OCI-LY3 (cell line): Measurements from ENCODE around the gene USE1.

ENCODE experiments used
- H2AFZ ChIP-seq: fragments of 200-600, 300-600 bp; shearing (Covaris generic); 2 replicates; pipeline ENCODE4 v1.6.0; 2014; ENCODE audit warnings: antibody characterized with exemption, low read depth, low read length
- H3K27ac ChIP-seq: fragments of 200-600, 300-600 bp; sonication (generic); 2 replicates; pipeline ENCODE4 v1.5.1; 2014; ENCODE audit warnings: mild to moderate bottlenecking, low read length, moderate library complexity, mixed read lengths
- H3K27me3 ChIP-seq: fragments of 200-600, 300-600 bp; sonication (generic); 2 replicates; pipeline ENCODE4 v1.6.1; 2014; ENCODE audit warnings: low read depth, low read length, mixed read lengths
- H3K36me3 ChIP-seq: fragments of 200-600, 300-600 bp; sonication (generic); replicated peaks from 2 replicates; pipeline ENCODE3; 2014; ENCODE audit warnings: low read depth, low read length, mixed read lengths
- H3K4me1 ChIP-seq: fragments of 300-600, 200-600 bp; sonication (generic); 2 replicates; pipeline ENCODE4 v1.6.1; 2014; ENCODE audit warnings: low read length, mixed read lengths
- H3K4me2 ChIP-seq: fragments of 200-600, 300-600 bp; sonication (generic); 2 replicates; pipeline ENCODE4 v1.6.1; 2014; ENCODE audit warnings: low read length, mixed read lengths
- H3K4me3 ChIP-seq: fragments of 300-600, 200-600 bp; sonication (generic); 2 replicates; pipeline ENCODE4 v1.5.1; 2014; ENCODE audit warnings: antibody characterized with exemption, mild to moderate bottlenecking, low read length, moderate library complexity
- H3K79me2 ChIP-seq: fragments of 300-600, 200-600 bp; shearing (Covaris generic); 2 replicates; pipeline ENCODE4 v1.6.1; 2014; ENCODE audit warnings: mild to moderate bottlenecking, low read length, mixed read lengths
- H3K9ac ChIP-seq: fragments of 300-600, 200-600 bp; shearing (Covaris generic); 2 replicates; pipeline ENCODE4 v1.6.0; 2014; ENCODE audit warnings: mild to moderate bottlenecking, low read length, moderate library complexity
- H3K9me3 ChIP-seq: fragments of 200-600, 300-600 bp; shearing (Covaris generic); 2 replicates; pipeline ENCODE4 v1.6.1; 2014; ENCODE audit warnings: low read length, mixed read lengths; ENCODE audit not compliant: insufficient read depth
- H4K20me1 ChIP-seq: fragments of 200-600, 300-600 bp; sonication (generic); 2 replicates; pipeline ENCODE4 v1.6.1; 2016; ENCODE audit warnings: low read length, mixed read lengths; ENCODE audit not compliant: insufficient read depth
- EZH2phosphoT487 ChIP-seq: fragments of 200-600 bp; shearing (Covaris generic); IDR thresholded peaks from 2 replicates; pipeline ENCODE4 v1.6.1; 2018; ENCODE audit warnings: antibody characterized with exemption, mixed run types, low read depth
- TF ChIP-seq, protein P1 (sequence below): fragments of 200-600, 300-600 bp; sonication (generic); IDR thresholded peaks from 2 replicates; pipeline ENCODE4 v1.5.1; 2014; ENCODE audit warnings: antibody characterized with exemption, low read length, low read depth

The USE1 gene

DNA sequence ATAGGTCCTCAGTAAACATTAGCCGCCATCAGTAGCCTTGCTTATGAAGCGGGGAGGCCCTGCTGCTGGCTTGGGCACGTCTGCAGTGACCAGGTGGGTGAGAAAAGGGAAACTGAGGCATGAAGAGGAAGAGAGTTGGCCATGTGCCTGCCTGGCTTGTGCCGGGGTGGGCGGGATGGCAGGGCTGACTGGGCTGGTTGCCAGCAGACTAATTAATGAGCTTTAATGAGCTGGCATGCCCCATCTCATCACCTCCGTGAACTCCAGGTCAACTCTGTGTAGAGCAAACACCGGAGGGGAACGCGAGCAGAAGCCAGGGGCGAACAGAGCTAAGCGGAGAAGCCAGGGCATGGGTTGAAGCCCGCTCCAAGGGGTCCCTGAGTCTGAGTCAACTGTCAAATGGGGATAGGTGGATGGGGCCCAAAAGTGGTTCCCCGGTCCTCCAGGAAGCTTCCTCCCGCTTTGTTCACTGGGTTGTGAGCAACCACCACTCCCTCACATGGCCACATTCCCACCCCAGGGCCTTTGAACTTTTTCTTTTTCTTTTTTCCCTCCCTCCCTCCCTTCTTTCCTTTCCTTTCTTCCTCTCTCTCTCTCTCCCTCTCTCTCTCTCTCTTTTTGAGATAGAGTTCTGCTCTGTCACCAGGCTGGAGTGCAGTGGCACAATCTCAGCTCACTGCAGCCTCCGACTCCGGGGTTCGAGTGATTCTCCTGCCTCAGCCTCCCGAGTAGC, 21.8 kb downstream of the USE1 start:
- H3K27ac ChIP-seq: no peak overlapping the region
- no peak overlapping the region for H3K4me3 ChIP-seq
- H2AFZ ChIP-seq: no peak overlapping the region
- H3K4me2 ChIP-seq: no peak overlapping the region
- H3K4me1 ChIP-seq: peaks cover 11% of the 10 kb centered on the region
- peaks cover 15% of the 10 kb centered on the region; the same call in 1 of the 2 replicates for H4K20me1 ChIP-seq
- no peaks in the 10 kb centered on the region for H3K9me3 ChIP-seq
- peaks cover 9% of the 10 kb centered on the region for H3K36me3 ChIP-seq
- no peak overlapping the region for H3K9ac ChIP-seq
- peaks cover 11% of the 10 kb centered on the region for H3K79me2 ChIP-seq
- TF ChIP-seq EZH2phosphoT487: no peak
- TF ChIP-seq, protein P1, sequence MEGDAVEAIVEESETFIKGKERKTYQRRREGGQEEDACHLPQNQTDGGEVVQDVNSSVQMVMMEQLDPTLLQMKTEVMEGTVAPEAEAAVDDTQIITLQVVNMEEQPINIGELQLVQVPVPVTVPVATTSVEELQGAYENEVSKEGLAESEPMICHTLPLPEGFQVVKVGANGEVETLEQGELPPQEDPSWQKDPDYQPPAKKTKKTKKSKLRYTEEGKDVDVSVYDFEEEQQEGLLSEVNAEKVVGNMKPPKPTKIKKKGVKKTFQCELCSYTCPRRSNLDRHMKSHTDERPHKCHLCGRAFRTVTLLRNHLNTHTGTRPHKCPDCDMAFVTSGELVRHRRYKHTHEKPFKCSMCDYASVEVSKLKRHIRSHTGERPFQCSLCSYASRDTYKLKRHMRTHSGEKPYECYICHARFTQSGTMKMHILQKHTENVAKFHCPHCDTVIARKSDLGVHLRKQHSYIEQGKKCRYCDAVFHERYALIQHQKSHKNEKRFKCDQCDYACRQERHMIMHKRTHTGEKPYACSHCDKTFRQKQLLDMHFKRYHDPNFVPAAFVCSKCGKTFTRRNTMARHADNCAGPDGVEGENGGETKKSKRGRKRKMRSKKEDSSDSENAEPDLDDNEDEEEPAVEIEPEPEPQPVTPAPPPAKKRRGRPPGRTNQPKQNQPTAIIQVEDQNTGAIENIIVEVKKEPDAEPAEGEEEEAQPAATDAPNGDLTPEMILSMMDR: no peak
- no peaks in the 10 kb centered on the region for H3K27me3 ChIP-seq

DNA sequence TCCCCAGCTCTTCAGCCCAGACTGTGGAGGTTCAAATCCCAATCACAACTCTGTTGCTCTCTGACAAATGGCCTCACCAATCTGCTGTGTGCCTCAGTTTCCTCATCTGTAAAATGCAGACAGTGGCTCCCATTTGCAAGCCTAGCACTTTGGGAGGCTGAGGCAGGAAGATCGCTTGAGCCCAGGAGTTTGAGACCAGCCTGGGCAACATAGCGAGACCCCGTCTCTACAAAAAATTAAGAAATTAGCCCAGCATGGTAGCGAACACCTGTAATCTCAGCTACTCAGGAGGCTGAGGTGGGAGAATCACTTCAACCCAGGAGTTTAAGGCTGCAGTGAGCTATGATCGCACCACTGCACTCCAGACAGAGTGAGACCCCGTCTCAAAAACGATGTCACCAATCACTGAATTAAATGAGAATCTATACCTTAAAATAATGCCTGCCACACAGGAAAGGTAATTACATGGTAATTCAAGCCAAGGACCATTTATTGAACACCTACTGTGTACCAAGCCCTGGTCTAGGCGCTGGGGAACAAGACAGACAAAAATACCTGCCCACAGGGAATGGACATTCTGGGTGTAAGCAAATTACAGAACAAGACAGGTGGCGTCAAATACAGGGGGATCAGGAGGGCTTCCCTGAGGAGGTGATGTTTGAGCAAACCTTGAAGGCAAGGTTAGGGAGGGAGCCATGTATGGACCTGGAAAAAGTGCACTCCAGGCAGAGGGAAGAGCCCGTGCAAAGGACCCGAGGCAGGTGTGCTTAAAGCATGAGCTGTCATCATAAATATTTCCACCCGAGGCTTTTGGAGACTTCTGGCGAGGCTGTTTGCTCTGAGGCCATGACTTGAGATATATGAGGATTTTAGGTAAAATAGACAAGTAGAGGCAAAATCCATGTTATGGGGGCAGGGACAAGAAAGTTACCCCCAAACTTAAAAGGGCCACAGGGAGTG, 22.9 kb downstream of the USE1 start:
- Histone ChIP-seq H3K27me3 (no peaks in the 10 kb centered on the region), H4K20me1 (peaks cover 17% of the 10 kb centered on the region; the same call in 1 of the 2 replicates), H3K9me3 (no peaks in the 10 kb centered on the region), H3K9ac (no peak overlapping the region), H3K4me1 (peaks cover 11% of the 10 kb centered on the region), H2AFZ (no peak overlapping the region), H3K27ac (no peak overlapping the region), H3K79me2 (peaks cover 17% of the 10 kb centered on the region), H3K4me3 (no peak overlapping the region), H3K36me3 (peaks cover 3% of the 10 kb centered on the region), H3K4me2 (no peak overlapping the region)
- TF ChIP-seq EZH2phosphoT487: no peak
- TF ChIP-seq, protein P1: no peak

DNA sequence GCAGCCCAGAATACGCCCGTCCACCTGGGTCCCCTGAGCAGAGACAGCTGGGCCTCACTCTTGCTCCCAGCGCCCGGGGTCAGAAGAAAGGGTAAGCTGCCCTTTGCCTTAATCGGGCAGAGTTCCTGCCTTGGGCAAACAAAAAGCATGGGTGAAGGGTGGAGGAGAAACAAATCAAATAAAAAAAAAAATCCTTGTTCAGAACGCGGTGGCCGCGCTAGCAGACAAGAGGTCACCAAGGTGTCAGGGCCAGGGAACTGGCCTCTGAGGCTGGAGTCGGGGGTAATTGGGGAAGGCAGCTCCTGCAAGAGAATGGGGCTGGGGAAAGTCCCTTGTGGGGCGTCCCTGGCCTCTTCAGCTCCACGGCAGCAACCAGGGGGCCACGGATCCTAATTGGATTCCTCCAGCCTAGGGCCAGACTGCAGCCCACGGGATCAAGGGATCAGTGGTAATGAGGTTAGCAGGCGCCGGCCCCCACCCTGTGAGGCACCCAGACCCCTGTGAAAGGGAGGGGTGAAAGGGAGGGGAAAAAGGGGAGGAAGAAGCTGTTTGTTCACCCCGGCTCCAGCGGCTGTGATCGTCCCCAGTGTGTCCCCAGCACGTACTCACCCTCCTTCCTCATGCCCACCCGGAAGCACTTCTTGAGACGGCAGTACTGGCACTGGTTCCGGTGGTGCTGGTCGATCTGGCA, 25.1 kb downstream of the USE1 start:
- Histone ChIP-seq H4K20me1 (peaks cover 16% of the 10 kb centered on the region; the same call in 1 of the 2 replicates), H3K27ac (no peak overlapping the region), H2AFZ (no peak overlapping the region), H3K27me3 (no peaks in the 10 kb centered on the region), H3K79me2 (peaks cover 28% of the 10 kb centered on the region; the same call in 1 of the 2 replicates), H3K4me1 (peaks cover 14% of the 10 kb centered on the region; the same call in 1 of the 2 replicates), H3K9ac (no peak overlapping the region), H3K9me3 (no peaks in the 10 kb centered on the region), H3K36me3 (peaks cover 3% of the 10 kb centered on the region), H3K4me2 (no peak overlapping the region), H3K4me3 (no peak overlapping the region)
- TF ChIP-seq EZH2phosphoT487: no peak
- TF ChIP-seq, protein P1: no peak
